GM12873 (cell line): Measurements from ENCODE around the gene IP6K1.

Experiments
- TF ChIP-seq, protein P1 (sequence below): IDR thresholded peaks from 2 replicates; pipeline ENCODE4 v1.5.1; 2012; ENCODE audit warnings: low read depth, mild to moderate bottlenecking, moderate library complexity, low read length, control low read depth; ENCODE audit not compliant: insufficient read depth; ENCODE audit errors: missing control alignments

Gene IP6K1

GRCh38 chr3:49806850-49807249 is 20.5 kb upstream of the IP6K1 start:
- TF ChIP-seq, protein P1, sequence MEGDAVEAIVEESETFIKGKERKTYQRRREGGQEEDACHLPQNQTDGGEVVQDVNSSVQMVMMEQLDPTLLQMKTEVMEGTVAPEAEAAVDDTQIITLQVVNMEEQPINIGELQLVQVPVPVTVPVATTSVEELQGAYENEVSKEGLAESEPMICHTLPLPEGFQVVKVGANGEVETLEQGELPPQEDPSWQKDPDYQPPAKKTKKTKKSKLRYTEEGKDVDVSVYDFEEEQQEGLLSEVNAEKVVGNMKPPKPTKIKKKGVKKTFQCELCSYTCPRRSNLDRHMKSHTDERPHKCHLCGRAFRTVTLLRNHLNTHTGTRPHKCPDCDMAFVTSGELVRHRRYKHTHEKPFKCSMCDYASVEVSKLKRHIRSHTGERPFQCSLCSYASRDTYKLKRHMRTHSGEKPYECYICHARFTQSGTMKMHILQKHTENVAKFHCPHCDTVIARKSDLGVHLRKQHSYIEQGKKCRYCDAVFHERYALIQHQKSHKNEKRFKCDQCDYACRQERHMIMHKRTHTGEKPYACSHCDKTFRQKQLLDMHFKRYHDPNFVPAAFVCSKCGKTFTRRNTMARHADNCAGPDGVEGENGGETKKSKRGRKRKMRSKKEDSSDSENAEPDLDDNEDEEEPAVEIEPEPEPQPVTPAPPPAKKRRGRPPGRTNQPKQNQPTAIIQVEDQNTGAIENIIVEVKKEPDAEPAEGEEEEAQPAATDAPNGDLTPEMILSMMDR = no peak

GRCh38 chr3:49805897-49806701 is 19.8 kb upstream of the IP6K1 start:
- TF ChIP-seq, protein P1 = no peak

- TF ChIP-seq, protein P1 = no peak
These were observed 19.0 kb upstream of the IP6K1 start for GRCh38 chr3:49805367-49805782.

GRCh38 chr3:49804141-49805041 is 18.0 kb upstream of the IP6K1 start:
- TF ChIP-seq, protein P1 = no peak

DNA sequence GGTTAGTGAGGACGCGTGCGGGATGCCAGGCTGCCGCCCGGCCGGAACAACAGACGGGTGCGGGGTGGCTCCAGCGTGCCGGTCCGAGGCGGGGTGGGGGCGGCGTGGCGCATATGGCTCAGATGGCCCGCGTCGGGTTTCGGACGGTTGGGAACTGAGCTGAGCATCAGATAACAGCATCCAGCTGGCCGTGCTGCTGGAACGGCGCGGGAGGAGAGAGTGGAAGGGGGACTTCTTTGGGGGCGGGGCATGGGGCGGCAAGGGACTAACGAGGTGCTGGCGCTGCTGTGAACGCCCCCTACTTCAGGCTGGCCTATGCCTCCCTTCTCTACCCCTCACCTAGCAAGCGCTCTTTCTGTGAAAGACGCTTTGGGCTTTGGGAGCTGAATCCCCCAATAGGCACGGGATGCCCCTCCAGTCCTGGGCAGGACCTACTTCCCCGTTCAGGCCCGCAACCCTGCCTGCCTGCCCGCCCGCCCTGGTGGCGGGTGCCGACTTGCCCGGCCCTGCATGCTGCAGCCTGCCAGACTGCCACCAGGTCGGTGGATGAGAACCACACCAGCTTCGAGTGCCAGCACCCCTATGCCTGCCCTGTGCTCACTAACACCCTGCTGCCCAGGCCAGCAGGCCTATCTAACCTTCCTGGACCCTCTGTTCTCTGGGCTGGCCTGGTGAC is 17.3 kb upstream of the IP6K1 start:
- TF ChIP-seq, protein P1 = peak; percentile 18

DNA sequence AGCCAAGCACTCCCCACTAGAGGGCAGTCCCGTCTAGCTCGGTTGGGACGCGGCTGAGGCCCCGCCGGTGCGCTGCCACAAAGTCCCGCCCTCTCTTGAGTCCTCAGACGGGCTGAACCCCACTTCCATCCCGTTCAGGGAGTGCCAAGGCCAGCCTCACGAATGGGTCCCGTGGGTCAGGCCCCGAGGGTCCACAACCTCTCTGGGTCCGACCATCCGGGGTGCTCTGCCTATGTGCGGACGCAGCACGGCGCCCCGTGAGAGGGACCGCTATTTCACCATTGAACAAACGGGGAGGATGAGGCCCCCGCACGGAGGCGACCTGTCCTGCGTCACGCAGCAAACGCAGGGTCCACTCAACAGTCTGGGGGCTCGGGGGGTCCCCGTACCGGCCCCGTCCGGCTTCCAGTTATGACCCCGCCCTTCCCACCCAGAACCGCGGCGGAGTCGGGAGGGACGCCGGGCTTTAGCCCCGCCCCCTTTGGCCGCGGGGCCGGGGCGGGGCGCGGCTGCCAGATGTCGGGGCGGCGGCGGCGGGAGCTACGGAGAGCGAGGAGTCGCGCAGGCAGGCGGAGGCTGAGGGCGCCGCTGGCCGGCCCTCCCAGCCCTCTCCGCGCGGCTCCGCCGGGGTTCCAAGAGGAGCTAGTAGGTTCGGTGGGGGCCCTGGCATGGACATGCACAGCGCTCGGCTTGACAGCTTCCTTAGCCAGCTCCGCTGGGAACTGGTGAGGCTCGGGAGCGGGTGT is 16.6 kb upstream of the IP6K1 start, which contains the start of gene INKA1:
Gene INKA1 (plus strand): TSS at position 543 of the 746 bp plus-strand sequence. CDS start 132 bp downstream, at position 675.
- TF ChIP-seq, protein P1 = peak; percentile 97
